ENCODE measurements around the gene MAML2. TPM values are rescaled to one million over a fixed set of nuclear protein-coding genes. Genes with fewer than 3 reads are reported as not detected.
A peak's percentile ranks its signal among the peaks of the same experiment; 100 is the strongest.

Gene MAML2
- total and polyA plus RNA-seq, 7 donors: 2.8 to 20.7 (median 11.8) TPM

DNA sequence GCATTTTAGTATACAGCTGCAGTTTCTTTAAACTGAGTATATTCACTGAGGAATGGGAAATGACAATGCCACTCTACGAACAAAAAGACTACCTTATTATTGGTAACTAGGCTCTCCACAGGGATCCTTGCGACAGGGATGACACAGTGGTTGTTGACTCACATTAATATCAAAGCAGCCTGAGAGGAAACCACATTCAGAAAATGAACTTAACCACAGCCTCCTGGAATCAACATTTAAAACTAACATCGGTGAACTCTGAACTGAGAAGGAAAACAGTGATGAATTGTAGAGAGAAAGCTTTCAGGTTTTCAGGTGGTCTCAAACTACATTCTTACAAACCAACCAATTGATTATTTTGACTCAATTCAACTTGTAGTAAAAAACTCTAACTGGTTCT, 328.8 kb downstream of the MAML2 start:
- no peaks in the 10 kb centered on the region for H3K36me3 ChIP-seq
- peaks cover 0 to 13% (median 10%) of the 10 kb centered on the region in 4 donors for H3K4me1 ChIP-seq
- TF ChIP-seq EP300 (IDR thresholded peaks at IDR 0.05): no peak
- TF ChIP-seq POLR2A (IDR thresholded peaks at IDR 0.05): no peak
- no peaks in the 10 kb centered on the region for H3K27me3 ChIP-seq
- H3K4me3 ChIP-seq: no peak overlapping the region
- H3K27ac ChIP-seq: no peak overlapping the region
- no peak for DNase-seq
- intact Hi-C loops (cut with DNase I): no loop called here
- WGBS, 2 donors: 44 to 71% methylated on average over 3 of the region's 3 CpGs
- no peaks in the 10 kb centered on the region for H3K9me3 ChIP-seq

DNA sequence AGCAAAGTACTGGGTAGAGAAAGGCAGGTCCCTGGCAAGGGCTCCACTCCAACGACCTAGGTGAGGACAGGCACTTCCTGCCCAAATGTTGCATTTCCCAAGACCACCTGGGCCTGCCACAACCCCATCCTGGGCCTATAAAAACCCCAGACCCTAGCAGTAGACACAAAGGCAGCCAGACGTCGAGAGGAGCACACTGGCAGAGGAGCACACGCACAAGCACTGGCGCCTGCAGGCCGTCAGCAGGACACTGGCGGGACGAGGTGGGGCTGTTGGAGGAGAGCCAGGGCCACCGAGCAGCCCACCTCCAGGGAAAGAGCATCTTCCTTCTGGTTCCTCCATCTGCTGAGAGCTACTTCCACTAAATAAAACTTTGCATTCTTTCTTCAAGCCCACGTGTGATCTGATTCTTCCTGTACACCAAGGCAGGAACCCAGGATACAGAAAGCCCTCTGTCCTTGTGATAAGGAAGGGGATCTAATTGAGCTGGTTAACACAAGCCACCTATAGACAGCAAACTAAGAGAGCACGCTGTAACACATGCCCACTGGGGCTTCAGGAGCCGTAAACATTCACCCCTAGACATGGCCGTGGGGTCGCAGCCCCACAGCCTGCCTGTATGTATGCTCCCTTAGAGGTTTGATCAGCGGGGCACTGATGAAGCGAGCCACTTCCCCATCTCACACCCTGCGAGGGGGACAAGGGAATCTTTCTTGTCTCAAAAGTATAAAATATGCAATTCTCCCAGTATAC, 329.4 kb downstream of the MAML2 start:
- Histone ChIP-seq H3K4me3 (no peak overlapping the region), H3K9me3 (no peaks in the 10 kb centered on the region), H3K4me1 (peaks cover 0 to 13% (median 11%) of the 10 kb centered on the region in 4 donors), H3K27me3 (no peaks in the 10 kb centered on the region), H3K36me3 (no peaks in the 10 kb centered on the region), H3K27ac (peak overlapping the region in 1 of 4 donors; percentile 3)
- WGBS, 2 donors: 73 to 84% methylated on average over 17 of the region's 17 CpGs
- peak; percentile 57 for DNase-seq
- no peak for TF ChIP-seq POLR2AphosphoS5 (IDR thresholded peaks at IDR 0.05)
- TF ChIP-seq, protein P1, sequence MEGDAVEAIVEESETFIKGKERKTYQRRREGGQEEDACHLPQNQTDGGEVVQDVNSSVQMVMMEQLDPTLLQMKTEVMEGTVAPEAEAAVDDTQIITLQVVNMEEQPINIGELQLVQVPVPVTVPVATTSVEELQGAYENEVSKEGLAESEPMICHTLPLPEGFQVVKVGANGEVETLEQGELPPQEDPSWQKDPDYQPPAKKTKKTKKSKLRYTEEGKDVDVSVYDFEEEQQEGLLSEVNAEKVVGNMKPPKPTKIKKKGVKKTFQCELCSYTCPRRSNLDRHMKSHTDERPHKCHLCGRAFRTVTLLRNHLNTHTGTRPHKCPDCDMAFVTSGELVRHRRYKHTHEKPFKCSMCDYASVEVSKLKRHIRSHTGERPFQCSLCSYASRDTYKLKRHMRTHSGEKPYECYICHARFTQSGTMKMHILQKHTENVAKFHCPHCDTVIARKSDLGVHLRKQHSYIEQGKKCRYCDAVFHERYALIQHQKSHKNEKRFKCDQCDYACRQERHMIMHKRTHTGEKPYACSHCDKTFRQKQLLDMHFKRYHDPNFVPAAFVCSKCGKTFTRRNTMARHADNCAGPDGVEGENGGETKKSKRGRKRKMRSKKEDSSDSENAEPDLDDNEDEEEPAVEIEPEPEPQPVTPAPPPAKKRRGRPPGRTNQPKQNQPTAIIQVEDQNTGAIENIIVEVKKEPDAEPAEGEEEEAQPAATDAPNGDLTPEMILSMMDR (IDR thresholded peaks at IDR 0.05): no peak
- TF ChIP-seq POLR2A (IDR thresholded peaks at IDR 0.05): no peak
- intact Hi-C loops (cut with DNase I): no loop called here

DNA sequence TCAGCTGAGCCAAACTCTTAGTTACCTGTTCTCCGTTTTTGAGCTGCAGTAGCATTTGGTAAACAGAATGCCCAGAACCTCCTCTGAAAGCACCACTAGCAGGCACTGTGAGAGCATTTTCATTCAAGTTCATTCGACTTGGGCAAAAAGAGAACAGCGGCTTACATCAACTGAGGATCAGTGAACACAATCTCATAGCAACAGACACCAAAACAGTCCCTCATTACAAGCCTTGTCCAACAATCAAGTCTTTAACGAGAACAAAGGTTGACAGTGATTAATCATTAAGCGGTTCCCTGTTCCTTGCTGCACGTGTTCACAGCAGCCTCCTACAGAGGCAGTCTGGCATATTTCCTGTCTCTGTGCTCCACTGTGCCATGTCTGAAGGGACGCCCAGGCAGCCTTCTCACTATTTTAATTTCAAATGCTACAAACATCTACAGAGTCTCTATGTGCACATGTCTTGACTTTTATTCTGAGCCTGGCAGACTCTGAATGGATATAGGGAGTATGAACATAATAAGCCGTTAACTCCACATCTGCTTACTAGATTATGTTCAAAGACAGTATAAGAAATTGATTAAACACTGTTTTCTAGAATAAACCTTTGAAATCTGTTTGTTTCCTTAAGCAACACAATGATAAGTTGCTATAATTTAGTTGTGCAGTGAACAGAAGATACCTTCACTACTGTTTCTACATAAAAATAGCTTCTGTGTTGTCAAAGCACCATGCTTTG, 330.7 kb downstream of the MAML2 start:
- intact Hi-C loops (cut with DNase I): no loop called here
- Histone ChIP-seq H3K36me3 (no peaks in the 10 kb centered on the region), H3K9me3 (no peaks in the 10 kb centered on the region), H3K4me1 (peaks cover 0 to 20% (median 11%) of the 10 kb centered on the region in 4 donors), H3K27ac (peak overlapping the region in 2 of 4 donors; percentile 41 to 55), H3K4me3 (no peak overlapping the region), H3K27me3 (no peaks in the 10 kb centered on the region)
- 8 to 12% methylated on average over 8 of the region's 8 CpGs for WGBS, 2 donors
- TF ChIP-seq POLR2AphosphoS5 (IDR thresholded peaks at IDR 0.05) (peak in 2 of 4 donors; percentile 48 to 75), EP300 (IDR thresholded peaks at IDR 0.05) (peak in 1 of 4 donors; percentile 4), POLR2A (IDR thresholded peaks at IDR 0.05) (no peak)
- TF ChIP-seq, protein P1 (IDR thresholded peaks at IDR 0.05): peak in 3 of 4 experiments; percentile 19 to 36 (median 31)
- DNase-seq: peak; percentile 72

DNA sequence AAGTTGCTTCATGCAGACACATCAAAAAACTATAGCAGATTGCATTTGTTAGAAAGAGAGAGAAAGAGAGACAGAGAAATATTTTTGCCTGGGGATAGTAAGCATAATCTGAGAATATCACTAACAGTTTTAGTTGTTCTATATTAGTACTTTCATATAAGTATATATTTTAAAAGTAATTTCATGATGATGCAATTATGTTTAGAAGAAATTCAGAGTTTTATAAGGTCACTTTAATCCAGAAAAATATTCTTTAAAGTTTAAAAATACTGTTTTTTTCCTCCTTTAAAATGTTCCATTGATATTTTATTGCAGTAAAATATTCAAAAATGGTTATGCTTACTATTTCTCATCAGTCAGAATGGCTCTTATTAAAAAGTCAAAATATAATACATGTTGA, 332.3 kb downstream of the MAML2 start:
- intact Hi-C loops (cut with DNase I): no loop called here

More for the DNA sequence above, 332.3 kb downstream of the MAML2 start:
- H3K27me3 ChIP-seq: no peaks in the 10 kb centered on the region
- H3K36me3 ChIP-seq: no peaks in the 10 kb centered on the region
- no peak for DNase-seq
- H3K4me1 ChIP-seq: peaks cover 0 to 20% (median 11%) of the 10 kb centered on the region in 4 donors
- H3K27ac ChIP-seq: peak overlapping the region in 1 of 4 donors; percentile 55
- TF ChIP-seq POLR2A (IDR thresholded peaks at IDR 0.05) (no peak), EP300 (IDR thresholded peaks at IDR 0.05) (no peak), POLR2AphosphoS5 (IDR thresholded peaks at IDR 0.05) (no peak)
- TF ChIP-seq, protein P1 (IDR thresholded peaks at IDR 0.05): no peak
- H3K4me3 ChIP-seq: no peak overlapping the region
- no peaks in the 10 kb centered on the region for H3K9me3 ChIP-seq
